ENCODE results near the gene CAPZA1. TPM values are rescaled to one million over a fixed set of nuclear protein-coding genes. Genes with fewer than 3 reads are reported as not detected.
A peak's percentile ranks its signal among the peaks of the same experiment; 100 is the strongest.

CAPZA1 gene
- total and polyA plus RNA-seq, 2 donors, result 149 to 249 TPM

DNA sequence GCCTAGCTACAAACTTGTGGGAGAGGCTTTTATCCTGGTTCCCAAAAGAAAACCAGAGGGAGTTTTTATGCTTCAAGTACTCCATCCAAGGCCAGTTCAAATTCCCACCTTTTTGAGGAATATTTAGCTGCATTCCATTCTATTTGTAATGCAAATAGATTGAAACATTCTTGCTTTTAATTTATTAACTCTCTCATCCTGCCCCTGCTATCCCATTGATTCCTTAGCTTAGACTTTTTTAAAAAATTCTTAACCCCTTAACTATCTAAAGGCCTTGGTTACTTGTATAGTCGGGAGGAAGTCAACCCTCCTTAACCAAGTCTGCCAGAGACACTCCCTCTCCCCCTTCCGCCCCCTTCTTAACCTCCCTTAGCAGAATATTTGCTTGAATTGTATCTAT is 52.4 kb downstream of the CAPZA1 start:
- Histone ChIP-seq H3K4me3 (ENCODE audit: low read length in 2 of 2) (no peak overlapping the region), H3K36me3 (ENCODE audit: control insufficient read depth in 2 of 2, insufficient read depth in 2 of 2, low read length in 1 of 2) (peaks cover 9 to 43% of the 10 kb centered on the region in 2 donors), H3K4me1 (ENCODE audit: control insufficient read depth in 2 of 2, insufficient read depth in 2 of 2, low read length in 2 of 2) (peaks cover 3 to 18% of the 10 kb centered on the region in 2 donors), H3K27me3 (ENCODE audit: control insufficient read depth in 2 of 2, insufficient read depth in 1 of 2, low read length in 1 of 2) (no peaks in the 10 kb centered on the region), H3K9me3 (ENCODE audit: control insufficient read depth in 2 of 2, insufficient read depth in 1 of 2, low read length in 1 of 2) (no peaks in the 10 kb centered on the region), H3K27ac (ENCODE audit: low read depth in 1 of 2, low read length in 1 of 2) (no peak overlapping the region)
- WGBS, result 96% methylated on average over 2 of the region's 2 CpGs
- no peak for DNase-seq (ENCODE audit: low read depth in 6 of 9, low spot score in 9 of 9)

- DNase-seq (ENCODE audit: low read depth in 6 of 9, low spot score in 9 of 9), result no peak
- no peak overlapping the region for H3K4me3 ChIP-seq (ENCODE audit: low read length in 2 of 2)
- H3K4me1 ChIP-seq (ENCODE audit: control insufficient read depth in 2 of 2, insufficient read depth in 2 of 2, low read length in 2 of 2), result peaks cover 3 to 18% of the 10 kb centered on the region in 2 donors
- peaks cover 6 to 35% of the 10 kb centered on the region in 2 donors for H3K36me3 ChIP-seq (ENCODE audit: control insufficient read depth in 2 of 2, insufficient read depth in 2 of 2, low read length in 1 of 2)
- H3K9me3 ChIP-seq (ENCODE audit: control insufficient read depth in 2 of 2, insufficient read depth in 1 of 2, low read length in 1 of 2), result no peaks in the 10 kb centered on the region
- no peaks in the 10 kb centered on the region for H3K27me3 ChIP-seq (ENCODE audit: control insufficient read depth in 2 of 2, insufficient read depth in 1 of 2, low read length in 1 of 2)
- WGBS, result 95% methylated on average over 1 of the region's 1 CpG
- no peak overlapping the region for H3K27ac ChIP-seq (ENCODE audit: low read depth in 1 of 2, low read length in 1 of 2)
These were observed 53.2 kb downstream of the CAPZA1 start for GRCh38 chr1:112672842-112673241.

DNA sequence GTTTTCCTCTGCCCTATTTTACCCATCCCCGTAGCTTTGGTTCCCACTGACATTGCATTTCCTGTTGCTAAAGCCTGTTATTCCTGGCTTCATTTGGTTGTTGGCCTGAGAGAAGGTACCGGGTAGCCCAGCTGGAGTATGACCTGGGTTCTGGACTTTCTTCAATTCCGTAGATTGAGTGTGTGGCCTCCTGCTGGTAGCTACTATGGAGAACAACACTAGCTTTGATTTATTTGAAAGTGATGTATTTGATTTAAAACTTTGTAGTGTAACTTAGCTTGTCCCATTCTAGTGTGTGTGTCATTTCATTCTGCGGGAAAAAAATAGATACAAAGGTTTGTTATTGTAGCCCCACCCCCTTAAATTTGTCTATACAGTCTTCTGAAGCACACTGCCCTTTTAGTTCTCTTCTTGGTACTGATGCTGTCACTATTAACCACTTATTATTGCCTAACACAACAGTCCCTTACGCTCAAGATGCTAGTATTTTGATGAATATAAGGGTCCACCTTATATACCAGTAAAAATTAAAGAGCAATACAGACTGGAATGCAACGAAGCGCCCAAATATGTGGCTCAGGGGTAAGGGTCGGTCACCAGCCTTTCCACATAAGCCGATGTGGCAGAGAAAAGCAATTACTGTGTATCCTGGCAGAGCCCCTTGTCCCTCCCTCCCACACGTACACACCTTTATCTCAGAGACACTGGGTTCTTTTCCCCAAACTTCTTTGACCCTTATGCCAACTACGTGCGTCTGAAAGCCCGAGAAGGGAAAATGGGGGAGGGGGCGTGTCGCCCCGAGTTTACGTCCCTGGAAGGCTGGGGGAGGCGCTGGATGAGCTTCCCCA is 54.2 kb downstream of the CAPZA1 start:
- Histone ChIP-seq H3K36me3 (ENCODE audit: control insufficient read depth in 2 of 2, insufficient read depth in 2 of 2, low read length in 1 of 2) (peaks cover 6 to 27% of the 10 kb centered on the region in 2 donors), H3K27ac (ENCODE audit: low read depth in 1 of 2, low read length in 1 of 2) (peak overlapping the region; percentile 48 to 80), H3K27me3 (ENCODE audit: control insufficient read depth in 2 of 2, insufficient read depth in 1 of 2, low read length in 1 of 2) (no peaks in the 10 kb centered on the region), H3K4me1 (ENCODE audit: control insufficient read depth in 2 of 2, insufficient read depth in 2 of 2, low read length in 2 of 2) (peaks cover 3 to 18% of the 10 kb centered on the region in 2 donors), H3K9me3 (ENCODE audit: control insufficient read depth in 2 of 2, insufficient read depth in 1 of 2, low read length in 1 of 2) (no peaks in the 10 kb centered on the region), H3K4me3 (ENCODE audit: low read length in 2 of 2) (peak overlapping the region; percentile 82 to 92)
- WGBS, result 20% methylated on average over 18 of the region's 18 CpGs
- DNase-seq (ENCODE audit: low read depth in 6 of 9, low spot score in 9 of 9), result peak in 2 of 9 donors; percentile 24 to 37

DNA sequence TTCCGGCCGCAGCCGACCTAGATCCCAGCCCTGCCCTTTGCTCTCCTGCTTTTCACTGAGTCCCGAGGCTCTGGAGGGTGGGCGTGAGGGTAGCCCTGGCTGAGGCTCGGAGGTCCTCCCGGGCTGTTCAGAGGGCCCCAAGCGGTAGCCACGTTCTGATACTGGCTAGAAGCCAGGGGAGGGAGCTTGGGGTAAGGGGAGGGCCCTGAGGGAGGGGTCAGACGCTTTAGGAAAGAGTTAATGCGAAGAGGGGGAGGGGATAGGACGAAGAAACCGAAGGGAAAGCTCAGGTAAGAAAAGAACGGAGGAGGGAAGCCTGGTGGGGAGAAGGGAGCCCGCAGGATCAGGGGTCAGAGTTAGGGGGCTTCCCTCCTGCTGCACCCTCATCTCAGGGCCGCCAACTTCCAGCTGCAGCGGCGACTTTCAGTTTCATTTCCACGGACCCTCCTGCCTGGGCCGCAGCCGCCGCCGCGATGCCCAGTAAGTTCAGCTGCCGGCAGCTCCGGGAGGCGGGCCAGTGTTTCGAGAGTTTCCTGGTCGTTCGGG is 54.9 kb downstream of the CAPZA1 start, which contains the start of gene MOV10:
Gene MOV10 (plus strand): TSS at position 220 of the 546 bp plus-strand sequence. CDS start 254 bp downstream, at position 474.
- peaks cover 5 to 22% of the 10 kb centered on the region in 2 donors for H3K36me3 ChIP-seq (ENCODE audit: control insufficient read depth in 2 of 2, insufficient read depth in 2 of 2, low read length in 1 of 2)
- peak within 1 kb of the TSS; percentile 52 to 80 for H3K27ac ChIP-seq (ENCODE audit: low read depth in 1 of 2, low read length in 1 of 2)
- H3K27me3 ChIP-seq (ENCODE audit: control insufficient read depth in 2 of 2, insufficient read depth in 1 of 2, low read length in 1 of 2), result no peaks in the 10 kb centered on the region
- DNase-seq (ENCODE audit: low read depth in 6 of 9, low spot score in 9 of 9), result peak in 7 of 9 donors; percentile 36 to 74 (median 50)
- WGBS, result 0% methylated on average over 30 of the region's 30 CpGs
- peak within 1 kb of the TSS; percentile 82 to 92 for H3K4me3 ChIP-seq (ENCODE audit: low read length in 2 of 2)
- peaks cover 3 to 18% of the 10 kb centered on the region in 2 donors for H3K4me1 ChIP-seq (ENCODE audit: control insufficient read depth in 2 of 2, insufficient read depth in 2 of 2, low read length in 2 of 2)
- H3K9me3 ChIP-seq (ENCODE audit: control insufficient read depth in 2 of 2, insufficient read depth in 1 of 2, low read length in 1 of 2), result no peaks in the 10 kb centered on the region

- Histone ChIP-seq H3K9me3 (ENCODE audit: control insufficient read depth in 2 of 2, insufficient read depth in 1 of 2, low read length in 1 of 2) (no peaks in the 10 kb centered on the region), H3K4me1 (ENCODE audit: control insufficient read depth in 2 of 2, insufficient read depth in 2 of 2, low read length in 2 of 2) (peaks cover 3 to 18% of the 10 kb centered on the region in 2 donors), H3K27ac (ENCODE audit: low read depth in 1 of 2, low read length in 1 of 2) (peak overlapping the region; percentile 52 to 80), H3K27me3 (ENCODE audit: control insufficient read depth in 2 of 2, insufficient read depth in 1 of 2, low read length in 1 of 2) (no peaks in the 10 kb centered on the region), H3K36me3 (ENCODE audit: control insufficient read depth in 2 of 2, insufficient read depth in 2 of 2, low read length in 1 of 2) (peaks cover 0 to 15% of the 10 kb centered on the region in 2 donors), H3K4me3 (ENCODE audit: low read length in 2 of 2) (peak overlapping the region; percentile 82 to 92)
- WGBS, result under 1% methylated on average over 68 of the region's 68 CpGs
- peak in 5 of 9 donors; percentile 36 to 70 (median 44) for DNase-seq (ENCODE audit: low read depth in 6 of 9, low spot score in 9 of 9)
These were observed 55.5 kb downstream of the CAPZA1 start for GRCh38 chr1:112674986-112675727.

GRCh38 chr1:112675728-112676381 is 56.2 kb downstream of the CAPZA1 start:
- peaks cover 3 to 18% of the 10 kb centered on the region in 2 donors for H3K4me1 ChIP-seq (ENCODE audit: control insufficient read depth in 2 of 2, insufficient read depth in 2 of 2, low read length in 2 of 2)
- H3K27ac ChIP-seq (ENCODE audit: low read depth in 1 of 2, low read length in 1 of 2), result peak overlapping the region; percentile 48 to 52

DNA sequence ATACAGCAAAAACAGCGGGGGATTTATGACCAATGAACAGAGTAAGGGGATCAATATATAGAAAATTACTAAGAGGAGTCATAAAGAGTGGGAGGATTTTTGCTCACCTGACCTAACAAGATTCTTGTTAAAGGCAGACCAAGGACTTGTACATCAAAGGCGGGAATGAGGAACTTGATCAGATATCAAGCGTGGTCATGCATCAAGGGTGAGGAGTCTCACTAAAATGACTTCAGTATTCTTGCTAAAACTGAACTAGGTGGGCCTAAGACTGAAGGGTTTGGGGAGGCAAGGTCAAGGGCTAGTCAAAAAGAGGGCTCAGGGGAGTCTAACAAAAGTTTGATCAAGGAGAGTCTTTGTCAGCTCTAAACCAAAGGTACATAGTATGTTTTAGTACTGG is 56.9 kb downstream of the CAPZA1 start:
- Histone ChIP-seq H3K27ac (ENCODE audit: low read depth in 1 of 2, low read length in 1 of 2) (no peak overlapping the region), H3K9me3 (ENCODE audit: control insufficient read depth in 2 of 2, insufficient read depth in 1 of 2, low read length in 1 of 2) (no peaks in the 10 kb centered on the region), H3K4me3 (ENCODE audit: low read length in 2 of 2) (no peak overlapping the region), H3K27me3 (ENCODE audit: control insufficient read depth in 2 of 2, insufficient read depth in 1 of 2, low read length in 1 of 2) (no peaks in the 10 kb centered on the region), H3K4me1 (ENCODE audit: control insufficient read depth in 2 of 2, insufficient read depth in 2 of 2, low read length in 2 of 2) (peaks cover 3 to 18% of the 10 kb centered on the region in 2 donors), H3K36me3 (ENCODE audit: control insufficient read depth in 2 of 2, insufficient read depth in 2 of 2, low read length in 1 of 2) (peaks cover 0 to 4% of the 10 kb centered on the region in 2 donors)
- DNase-seq (ENCODE audit: low read depth in 6 of 9, low spot score in 9 of 9), result no peak
- WGBS, result 73% methylated on average over 3 of the region's 3 CpGs

More at GRCh38 chr1:112675728-112676381, 56.2 kb downstream of the CAPZA1 start:
- peaks cover 0 to 11% of the 10 kb centered on the region in 2 donors for H3K36me3 ChIP-seq (ENCODE audit: control insufficient read depth in 2 of 2, insufficient read depth in 2 of 2, low read length in 1 of 2)
- H3K9me3 ChIP-seq (ENCODE audit: control insufficient read depth in 2 of 2, insufficient read depth in 1 of 2, low read length in 1 of 2), result no peaks in the 10 kb centered on the region
- peak overlapping the region; percentile 60 to 92 for H3K4me3 ChIP-seq (ENCODE audit: low read length in 2 of 2)
- DNase-seq (ENCODE audit: low read depth in 6 of 9, low spot score in 9 of 9), result peak in 1 of 9 donors; percentile 21
- 57% methylated on average over 7 of the region's 7 CpGs for WGBS
- no peaks in the 10 kb centered on the region for H3K27me3 ChIP-seq (ENCODE audit: control insufficient read depth in 2 of 2, insufficient read depth in 1 of 2, low read length in 1 of 2)

DNA sequence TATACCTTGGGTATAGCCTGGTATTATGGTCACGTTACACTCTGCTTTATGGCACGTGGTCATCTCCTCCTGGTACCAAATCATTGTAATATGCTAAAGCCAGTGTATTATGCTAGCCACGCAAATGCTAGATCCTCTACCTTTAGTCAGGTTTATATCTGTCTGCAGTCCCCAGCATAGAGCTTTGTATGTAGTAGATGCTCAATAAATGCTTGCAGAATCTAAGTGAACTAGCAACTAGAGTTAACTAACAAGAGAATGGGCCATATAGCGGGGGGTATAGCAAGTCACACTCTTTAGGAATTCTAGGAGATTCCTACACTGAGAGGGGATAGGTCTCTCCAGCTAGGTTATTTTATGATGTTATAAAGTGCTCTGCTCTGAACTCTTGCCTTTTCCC is 57.9 kb downstream of the CAPZA1 start:
- WGBS, result 97% methylated on average over 4 of the region's 4 CpGs
- Histone ChIP-seq H3K4me3 (ENCODE audit: low read length in 2 of 2) (no peak overlapping the region), H3K27me3 (ENCODE audit: control insufficient read depth in 2 of 2, insufficient read depth in 1 of 2, low read length in 1 of 2) (no peaks in the 10 kb centered on the region), H3K9me3 (ENCODE audit: control insufficient read depth in 2 of 2, insufficient read depth in 1 of 2, low read length in 1 of 2) (no peaks in the 10 kb centered on the region), H3K27ac (ENCODE audit: low read depth in 1 of 2, low read length in 1 of 2) (no peak overlapping the region), H3K36me3 (ENCODE audit: control insufficient read depth in 2 of 2, insufficient read depth in 2 of 2, low read length in 1 of 2) (no peaks in the 10 kb centered on the region), H3K4me1 (ENCODE audit: control insufficient read depth in 2 of 2, insufficient read depth in 2 of 2, low read length in 2 of 2) (peaks cover 3 to 18% of the 10 kb centered on the region in 2 donors)
- no peak for DNase-seq (ENCODE audit: low read depth in 6 of 9, low spot score in 9 of 9)

All from thymus (tissue), 11 donors.